Occipital lobe (tissue), 3 donors: ENCODE results near the gene RANBP6. TPM values are rescaled to one million over a fixed set of nuclear protein-coding genes. Genes with fewer than 3 reads are reported as not detected.
A peak's percentile ranks its signal among the peaks of the same experiment; 100 is the strongest.

Source experiments
- DNase-seq: peaks from one replicate; lab custom pipeline; 2025; lab: John Stamatoyannopoulos, UW
- small RNA-seq: library from RNA; depleted of rRNA; stranded (forward); fragments of <200 nt; gene quantifications from one replicate; pipeline ENCODE3, GENCODE V24; 2014
- total RNA-seq: library from RNA; depleted of rRNA; stranded (reverse); fragments of >200 nt; gene quantifications from one replicate; pipeline ENCODE4 v1.2.3, GENCODE V29; 2014

The RANBP6 gene
- total RNA-seq, 1 donor from 2014 or later = 69.4 TPM

DNA sequence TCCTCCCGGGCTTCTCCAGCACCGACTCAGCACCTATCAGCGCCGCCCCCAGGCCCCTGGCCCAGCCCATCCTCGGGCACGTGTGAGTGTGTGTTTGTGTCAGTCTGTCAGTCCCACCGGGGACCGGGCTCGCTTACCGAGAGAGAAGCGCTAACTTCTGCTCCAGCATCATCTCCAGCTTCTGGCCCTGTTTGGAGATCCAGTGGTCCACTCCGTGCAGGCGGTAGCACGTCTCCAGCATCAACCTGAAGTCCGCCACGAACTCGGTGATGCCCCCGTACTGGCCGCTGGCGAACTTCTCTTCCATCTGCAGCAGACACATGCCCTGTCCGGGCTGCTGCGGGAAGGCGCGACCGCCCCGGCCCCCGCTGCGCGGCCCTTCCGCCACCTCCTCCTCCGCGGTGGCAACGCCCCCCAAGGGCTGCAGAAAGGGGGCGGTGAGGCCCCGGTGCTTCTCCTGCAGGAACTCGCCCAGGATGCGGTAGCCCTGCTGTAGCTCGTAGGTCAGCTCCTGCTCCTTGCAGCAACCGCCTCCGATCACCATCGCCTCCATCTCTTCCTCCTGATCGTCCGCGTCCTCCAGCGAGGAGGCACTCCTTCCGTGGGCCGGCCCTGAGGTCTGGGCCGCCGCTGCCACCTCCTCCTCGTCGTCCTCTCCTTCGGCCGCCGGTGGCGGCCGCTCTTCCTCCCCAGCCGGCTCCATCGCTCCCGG is 8.2 kb downstream of the RANBP6 start:
- peak; percentile 49 for DNase-seq

DNA sequence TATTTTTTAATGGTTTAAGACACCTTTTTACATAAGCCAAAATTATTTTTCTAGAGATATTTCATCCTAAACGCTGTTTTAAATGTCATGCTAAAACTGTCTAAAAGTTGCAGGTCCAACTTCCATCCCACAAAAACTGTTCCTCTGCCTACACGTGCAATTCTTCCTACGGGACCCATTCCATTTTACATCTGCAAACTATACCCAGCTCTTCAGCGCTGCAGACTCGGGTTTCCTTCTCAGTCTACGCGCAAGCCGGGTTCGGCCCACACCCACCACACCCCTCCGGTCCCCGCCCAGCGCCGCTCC is 8.7 kb downstream of the RANBP6 start:
- DNase-seq = no peak

- DNase-seq = no peak
Observed at GRCh38 chr9:6000955-6001354, 14.5 kb downstream of the RANBP6 start.

DNA sequence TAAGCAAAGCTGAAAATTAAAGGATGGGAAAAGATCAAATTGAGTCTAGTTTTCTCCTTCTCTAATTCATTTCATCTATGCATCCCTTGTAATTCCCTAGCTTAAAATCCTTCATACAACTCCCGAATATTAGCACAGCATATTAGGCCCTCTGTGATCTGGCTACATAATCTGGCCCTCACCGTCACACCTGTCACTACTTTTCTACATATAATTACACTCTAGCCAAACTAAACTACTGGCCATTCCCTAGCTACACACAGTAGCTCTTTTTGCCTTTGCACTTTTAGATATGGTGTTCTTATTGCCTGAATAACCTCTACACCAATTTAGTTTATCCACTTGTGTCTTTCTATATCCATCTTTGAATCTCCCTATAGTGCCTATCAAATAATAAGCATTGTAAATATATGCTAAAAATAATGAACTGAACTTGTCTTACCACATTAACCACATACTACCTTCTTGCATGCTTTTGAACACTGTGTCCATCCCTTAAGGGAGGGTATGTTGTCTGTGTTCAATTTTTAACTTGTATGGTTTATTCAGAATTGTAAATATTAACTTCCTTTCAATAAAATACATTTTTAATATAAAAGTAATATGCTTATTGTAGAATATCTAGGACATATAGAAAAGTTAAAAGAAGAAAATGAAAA is 15.9 kb downstream of the RANBP6 start:
- DNase-seq = no peak

DNA sequence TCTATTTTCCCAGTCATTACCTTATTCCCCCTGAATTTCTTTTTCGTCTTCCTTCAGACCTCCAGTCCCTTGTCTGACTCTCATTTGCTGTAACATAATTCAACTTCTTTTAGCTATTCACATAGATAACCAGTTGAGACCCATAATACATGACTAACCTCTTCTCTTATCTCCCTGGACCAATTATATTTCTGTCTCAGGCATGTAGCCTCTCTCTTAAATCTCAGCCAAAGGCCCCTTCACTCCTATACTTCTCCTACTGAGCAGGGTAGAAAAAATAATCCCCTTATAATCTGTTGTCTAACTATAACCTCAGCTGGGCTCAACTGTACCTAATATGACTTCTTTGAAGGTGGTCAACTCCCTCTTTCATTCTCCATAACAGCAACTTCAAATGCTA is 20.9 kb downstream of the RANBP6 start:
- DNase-seq = no peak

DNA sequence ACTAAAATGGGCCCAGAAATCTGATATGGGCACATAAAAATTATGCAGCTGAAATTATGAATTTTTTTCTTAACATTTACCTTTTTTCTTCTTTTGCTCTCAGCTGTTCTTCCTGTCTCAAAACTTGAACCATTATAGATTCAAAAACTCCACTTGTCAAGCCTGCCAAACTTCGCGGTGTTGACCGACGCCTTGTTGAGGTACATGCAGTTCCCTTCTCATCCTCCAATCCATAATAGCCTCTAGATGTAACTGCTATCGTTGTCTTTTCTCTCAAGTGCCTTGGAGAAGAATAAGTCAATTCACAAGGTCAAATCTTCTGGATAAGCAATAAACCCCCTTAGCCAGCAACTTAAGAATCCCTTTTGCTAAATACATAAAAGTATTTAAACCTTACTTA is 27.2 kb downstream of the RANBP6 start:
- no peak for DNase-seq

DNA sequence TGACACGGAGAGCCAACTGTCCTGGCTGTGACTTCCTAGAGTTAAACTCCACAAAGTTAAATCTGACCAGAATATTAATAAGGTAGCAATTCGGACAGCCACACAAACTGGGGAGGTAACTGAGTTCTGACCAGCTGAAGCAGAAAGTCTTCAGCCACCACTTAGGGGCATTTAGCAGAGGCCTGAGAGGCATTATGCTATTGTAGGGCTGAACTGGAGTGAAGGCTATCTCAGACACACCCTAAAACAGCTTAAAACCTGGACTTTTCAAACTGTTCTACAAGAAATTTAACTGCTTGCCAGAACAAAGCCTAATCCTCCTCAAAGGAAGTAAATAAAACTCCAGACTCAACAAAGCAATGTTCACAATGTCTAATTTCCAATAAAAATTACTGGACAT is 32.4 kb downstream of the RANBP6 start:
- no peak for DNase-seq

- no peak for DNase-seq
Observed at GRCh38 chr9:5982317-5982716, 33.1 kb downstream of the RANBP6 start.

GRCh38 chr9:5978523-5978922 is 36.9 kb downstream of the RANBP6 start:
- no peak for DNase-seq

GRCh38 chr9:5976674-5977397 is 38.6 kb downstream of the RANBP6 start:
- DNase-seq = no peak

DNA sequence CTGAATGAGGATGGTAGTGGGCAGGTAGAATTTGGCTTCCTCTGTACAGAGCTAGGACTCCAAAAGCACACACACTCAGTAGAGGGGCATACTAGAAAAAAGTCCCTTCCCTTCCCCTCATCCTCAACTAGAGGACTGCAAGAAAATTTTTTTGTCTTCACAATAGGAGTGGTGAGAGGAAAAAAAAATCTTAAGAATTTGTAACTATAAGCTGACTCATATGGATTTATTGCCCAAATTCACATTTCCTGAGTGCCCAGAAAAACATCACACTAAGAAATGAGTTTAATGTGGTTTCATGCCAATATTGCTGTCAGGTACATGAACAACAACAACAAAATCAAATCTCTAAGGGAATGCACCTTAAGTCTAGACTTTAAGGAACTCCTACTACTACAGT is 43.7 kb downstream of the RANBP6 start:
- no peak for DNase-seq

Small RNA genes within 50 kb of the gene (small RNA-seq; reads per million reads assigned to genes)
- gene MIR4665 = not detected

Other genes with a start within 250 kb of the RANBP6 start
- 18.2 TPM for gene ERMP1, start 182.5 kb downstream of the RANBP6 start, total RNA-seq
- not detected for gene MLANA, start 124.7 kb downstream of the RANBP6 start, total RNA-seq
- 20.7 TPM for gene IL33, start 200.2 kb upstream of the RANBP6 start, total RNA-seq